K562 (cell line): ENCODE measurements around the gene ARMC2.

Experiments used
- ARHGAP35 ChIP-seq: fragments of 450-650 bp; IDR thresholded peaks from 2 replicates; pipeline ENCODE4 v1.6.1; 2018; ENCODE audit not compliant: partially characterized antibody
- ESRRA ChIP-seq: fragments of 450-650 bp; IDR thresholded peaks from 2 replicates; pipeline ENCODE4 v1.6.1; 2014; ENCODE audit warnings: low read depth, mild to moderate bottlenecking, moderate library complexity, borderline replicate concordance
- EZH2 ChIP-seq: IDR thresholded peaks from 2 replicates; pipeline ENCODE4 v1.6.1; 2012; ENCODE audit warnings: low read depth, mild to moderate bottlenecking, inconsistent platforms, low read length, borderline replicate concordance
- IRF9 ChIP-seq: fragments of 450-650 bp; IDR thresholded peaks from 2 replicates; pipeline ENCODE4 v1.6.1; 2016; ENCODE audit warnings: missing biosample characterization, missing genetic modification characterization
- RCOR1 ChIP-seq, 2 experiments: IDR thresholded peaks; 2 replicates each; pipeline ENCODE4 v1.6.1; 2012; ENCODE audit warnings: low read depth in 2 of 2, low read length in 2 of 2, borderline replicate concordance in 1 of 2, improper control_type of control experiment in 1 of 2
- SMAD1 ChIP-seq: fragments of 150-350 bp; IDR thresholded peaks from 2 replicates; pipeline ENCODE4 v1.6.1; 2014; ENCODE audit warnings: low read length, low read depth; ENCODE audit not compliant: partially characterized antibody
- SMAD4 ChIP-seq: fragments of 250-450 bp; sonication (Bioruptor Pico); conservative IDR thresholded peaks from 2 replicates; pipeline ENCODE4 v1.8.0; 2021; ENCODE audit warnings: inconsistent platforms, mild to moderate bottlenecking, moderate library complexity
- ZBTB1 ChIP-seq: sonication (generic); formaldehyde crosslinking; IDR thresholded peaks from 2 replicates; pipeline ENCODE4 v1.8.1; 2023; ENCODE audit warnings: missing genetic modification reagents, low read depth, mild to moderate bottlenecking, borderline replicate concordance
- ZBTB7A ChIP-seq: IDR thresholded peaks from 2 replicates; pipeline ENCODE4 v1.6.1; 2011; ENCODE audit warnings: low read depth, mild to moderate bottlenecking, low read length, moderate library complexity, borderline replicate concordance; ENCODE audit not compliant: control insufficient read depth
- ZFX ChIP-seq: sonication (generic); formaldehyde crosslinking; IDR thresholded peaks from 2 replicates; pipeline ENCODE4 v1.8.0; 2022; ENCODE audit warnings: mild to moderate bottlenecking, missing genetic modification reagents, moderate library complexity
- ZNF551 ChIP-seq: fragments of 250-450 bp; sonication (Bioruptor Pico); IDR thresholded peaks from 2 replicates; pipeline ENCODE4 v1.5.0; 2021; ENCODE audit warnings: mild to moderate bottlenecking, moderate library complexity
- ZNF639 ChIP-seq, 2 experiments: fragments of 200-800 bp in 1 of 2; sonication (Bioruptor generic) in 1 of 2; sonication (generic) in 1 of 2; formaldehyde crosslinking in 1 of 2; IDR thresholded peaks in 1 of 2; conservative IDR thresholded peaks in 1 of 2; 2 replicates each; pipeline versions ENCODE4 v1.5.0 to v1.6.1; 2016 to 2020; ENCODE audit warnings: missing compliant biosample characterization in 1 of 2, missing genetic modification characterization in 1 of 2, missing genetic modification reagents in 1 of 2
- TF ChIP-seq, protein P1 (sequence below): sonication (generic); formaldehyde crosslinking; IDR thresholded peaks from 2 replicates; pipeline ENCODE4 v1.9.0; 2022; ENCODE audit warnings: mild to moderate bottlenecking, missing genetic modification reagents
- TF ChIP-seq, protein P2 (sequence below), 3 experiments: IDR thresholded peaks in 2 of 3; conservative IDR thresholded peaks in 1 of 3; 2 replicates each; pipeline ENCODE4 v1.5.1; 2011 to 2012; ENCODE audit warnings: low read length in 3 of 3, mild to moderate bottlenecking in 3 of 3, control low read depth in 2 of 3, improper control_type of control experiment in 1 of 3, inconsistent platforms in 1 of 3, low read depth in 1 of 3, mixed read lengths in 1 of 3, moderate library complexity in 1 of 3; ENCODE audit not compliant: insufficient read depth in 2 of 3

DNA sequence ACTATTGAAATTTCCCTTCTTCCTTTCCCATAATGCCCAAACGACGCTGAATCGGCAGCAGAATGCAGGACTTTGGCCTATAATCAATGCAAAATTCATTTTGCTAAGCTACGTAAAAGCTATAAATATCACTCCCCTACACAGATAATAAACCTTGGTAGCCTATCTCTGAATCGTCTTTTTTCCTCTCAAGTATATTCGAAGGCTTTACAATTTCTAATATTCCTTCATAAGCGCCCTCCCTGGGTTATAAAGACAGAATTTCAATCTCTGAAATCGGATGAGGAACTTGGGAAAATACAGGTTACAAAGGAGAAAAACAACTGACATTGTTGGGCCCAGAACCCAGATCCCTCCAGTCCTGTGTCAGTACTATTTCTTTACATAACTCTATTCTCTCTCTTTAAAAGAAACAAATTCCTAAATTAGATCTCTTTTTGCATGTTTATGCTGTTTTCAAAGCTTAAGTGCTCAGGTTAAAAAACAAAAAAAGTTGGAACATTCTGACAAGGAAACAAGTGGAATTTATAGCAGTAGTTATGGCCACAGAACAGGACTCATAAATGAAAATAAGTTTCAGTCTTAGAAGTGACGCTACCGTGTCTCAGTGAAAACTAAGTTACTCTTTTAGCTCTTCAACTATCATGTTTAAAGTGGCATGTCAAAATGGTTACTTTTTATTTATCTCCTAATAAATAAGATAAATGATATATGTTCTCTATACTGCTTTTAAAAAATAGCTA lies 161.9 kb downstream of the ARMC2 start:
- TF ChIP-seq RCOR1 (IDR thresholded peaks at IDR 0.05; ENCODE audit: borderline replicate concordance in 1 of 2, low read depth in 2 of 2, low read length in 2 of 2) = no peak
- no peak for TF ChIP-seq EZH2
- TF ChIP-seq ZNF551 (CRISPR knock-in tag) = no peak
- TF ChIP-seq ZBTB1 = no peak
- 0 out of 2 replicates have a peak, but pooled peaks have one; percentile 8 for TF ChIP-seq ZFX
- no peak for TF ChIP-seq SMAD1
- TF ChIP-seq, protein P1, sequence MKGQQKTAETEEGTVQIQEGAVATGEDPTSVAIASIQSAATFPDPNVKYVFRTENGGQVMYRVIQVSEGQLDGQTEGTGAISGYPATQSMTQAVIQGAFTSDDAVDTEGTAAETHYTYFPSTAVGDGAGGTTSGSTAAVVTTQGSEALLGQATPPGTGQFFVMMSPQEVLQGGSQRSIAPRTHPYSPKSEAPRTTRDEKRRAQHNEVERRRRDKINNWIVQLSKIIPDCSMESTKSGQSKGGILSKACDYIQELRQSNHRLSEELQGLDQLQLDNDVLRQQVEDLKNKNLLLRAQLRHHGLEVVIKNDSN = no peak
- no peak for TF ChIP-seq ZNF639 (CRISPR knock-in tag; conservative IDR thresholded peaks at IDR 0.05 in 1 of 2, IDR thresholded peaks at IDR 0.05 in 1 of 2)
- no peak for TF ChIP-seq ESRRA
- no peak for TF ChIP-seq ZBTB7A
- no peak for TF ChIP-seq SMAD4 (CRISPR knock-in tag)
- no peak for TF ChIP-seq IRF9 (tag)
- TF ChIP-seq ARHGAP35 = no peak
- TF ChIP-seq, protein P2, sequence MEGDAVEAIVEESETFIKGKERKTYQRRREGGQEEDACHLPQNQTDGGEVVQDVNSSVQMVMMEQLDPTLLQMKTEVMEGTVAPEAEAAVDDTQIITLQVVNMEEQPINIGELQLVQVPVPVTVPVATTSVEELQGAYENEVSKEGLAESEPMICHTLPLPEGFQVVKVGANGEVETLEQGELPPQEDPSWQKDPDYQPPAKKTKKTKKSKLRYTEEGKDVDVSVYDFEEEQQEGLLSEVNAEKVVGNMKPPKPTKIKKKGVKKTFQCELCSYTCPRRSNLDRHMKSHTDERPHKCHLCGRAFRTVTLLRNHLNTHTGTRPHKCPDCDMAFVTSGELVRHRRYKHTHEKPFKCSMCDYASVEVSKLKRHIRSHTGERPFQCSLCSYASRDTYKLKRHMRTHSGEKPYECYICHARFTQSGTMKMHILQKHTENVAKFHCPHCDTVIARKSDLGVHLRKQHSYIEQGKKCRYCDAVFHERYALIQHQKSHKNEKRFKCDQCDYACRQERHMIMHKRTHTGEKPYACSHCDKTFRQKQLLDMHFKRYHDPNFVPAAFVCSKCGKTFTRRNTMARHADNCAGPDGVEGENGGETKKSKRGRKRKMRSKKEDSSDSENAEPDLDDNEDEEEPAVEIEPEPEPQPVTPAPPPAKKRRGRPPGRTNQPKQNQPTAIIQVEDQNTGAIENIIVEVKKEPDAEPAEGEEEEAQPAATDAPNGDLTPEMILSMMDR (IDR thresholded peaks at IDR 0.05 in 2 of 3, conservative IDR thresholded peaks at IDR 0.05 in 1 of 3; ENCODE audit: insufficient read depth in 2 of 3, low read depth in 1 of 3, low read length in 3 of 3) = no peak
